ENCODE results near the gene CACNA1C. TPM values are rescaled to one million over a fixed set of nuclear protein-coding genes. Genes with fewer than 3 reads are reported as not detected.

Gene CACNA1C
- total RNA-seq, 3 donors from 2014 or later: 2.6 to 11.8 (median 9.5) TPM

GRCh38 chr12:2389079-2389790 is 336.4 kb downstream of the CACNA1C start:
- intact Hi-C loops (cut with DNase I; ENCODE audit: low total_unique reads): no loop called here
- Histone ChIP-seq H3K27ac (no peak overlapping the region), H3K27me3 (no peaks in the 10 kb centered on the region), H3K4me1 (no peaks in the 10 kb centered on the region), H3K4me3 (no peak overlapping the region), H3K9me3 (no peaks in the 10 kb centered on the region), H3K36me3 (no peaks in the 10 kb centered on the region)
- no peak for DNase-seq (ENCODE audit: low spot score in 2 of 2)
- TF ChIP-seq CTCF (IDR thresholded peaks at IDR 0.05) (no peak), POLR2AphosphoS5 (IDR thresholded peaks at IDR 0.05) (no peak), POLR2A (IDR thresholded peaks at IDR 0.05) (no peak)

- Histone ChIP-seq H3K9me3 (no peaks in the 10 kb centered on the region), H3K4me3 (no peak overlapping the region), H3K4me1 (no peaks in the 10 kb centered on the region), H3K36me3 (no peaks in the 10 kb centered on the region), H3K27ac (no peak overlapping the region), H3K27me3 (no peaks in the 10 kb centered on the region)
- TF ChIP-seq POLR2A (IDR thresholded peaks at IDR 0.05) (no peak), POLR2AphosphoS5 (IDR thresholded peaks at IDR 0.05) (no peak), CTCF (IDR thresholded peaks at IDR 0.05) (no peak)
- intact Hi-C loops (cut with DNase I; ENCODE audit: low total_unique reads): no loop called here
- DNase-seq (ENCODE audit: low spot score in 2 of 2): no peak
Observed at GRCh38 chr12:2390133-2390532, 337.3 kb downstream of the CACNA1C start.

GRCh38 chr12:2390850-2391390 is 338.1 kb downstream of the CACNA1C start:
- Histone ChIP-seq H3K9me3 (no peaks in the 10 kb centered on the region), H3K27me3 (no peaks in the 10 kb centered on the region), H3K36me3 (no peaks in the 10 kb centered on the region), H3K4me1 (peaks cover under 1% of the 10 kb centered on the region in 2 donors), H3K27ac (no peak overlapping the region), H3K4me3 (no peak overlapping the region)
- no peak for DNase-seq (ENCODE audit: low spot score in 2 of 2)
- TF ChIP-seq CTCF (IDR thresholded peaks at IDR 0.05) (no peak), POLR2A (IDR thresholded peaks at IDR 0.05) (no peak), POLR2AphosphoS5 (IDR thresholded peaks at IDR 0.05) (no peak)
- intact Hi-C loops (cut with DNase I; ENCODE audit: low total_unique reads): no loop called here

GRCh38 chr12:2391740-2392331 is 339.0 kb downstream of the CACNA1C start:
- intact Hi-C loops (cut with DNase I; ENCODE audit: low total_unique reads): no loop called here
- DNase-seq (ENCODE audit: low spot score in 2 of 2): no peak
- H3K4me1 ChIP-seq: peaks cover 3 to 5% of the 10 kb centered on the region in 2 donors
- no peaks in the 10 kb centered on the region for H3K36me3 ChIP-seq
- no peaks in the 10 kb centered on the region for H3K9me3 ChIP-seq
- no peak overlapping the region for H3K27ac ChIP-seq
- no peak overlapping the region for H3K4me3 ChIP-seq
- H3K27me3 ChIP-seq: no peaks in the 10 kb centered on the region
- TF ChIP-seq CTCF (IDR thresholded peaks at IDR 0.05) (no peak), POLR2A (IDR thresholded peaks at IDR 0.05) (no peak), POLR2AphosphoS5 (IDR thresholded peaks at IDR 0.05) (no peak)

GRCh38 chr12:2393016-2393415 is 340.2 kb downstream of the CACNA1C start:
- Histone ChIP-seq H3K4me1 (peaks cover 5 to 10% of the 10 kb centered on the region in 2 donors), H3K4me3 (no peak overlapping the region), H3K36me3 (no peaks in the 10 kb centered on the region), H3K27ac (no peak overlapping the region), H3K9me3 (no peaks in the 10 kb centered on the region), H3K27me3 (no peaks in the 10 kb centered on the region)
- intact Hi-C loops (cut with DNase I; ENCODE audit: low total_unique reads): no loop called here
- no peak for TF ChIP-seq CTCF (IDR thresholded peaks at IDR 0.05)
- TF ChIP-seq POLR2A (IDR thresholded peaks at IDR 0.05): no peak
- no peak for TF ChIP-seq POLR2AphosphoS5 (IDR thresholded peaks at IDR 0.05)
- no peak for DNase-seq (ENCODE audit: low spot score in 2 of 2)
